ENCODE measurements around the gene CYBA.
"Not testable (repeated sequence)": the region's sequence is repeated elsewhere in the genome, so short reads cannot be mapped to it uniquely, and the experiment has no call there.

CYBA gene

DNA sequence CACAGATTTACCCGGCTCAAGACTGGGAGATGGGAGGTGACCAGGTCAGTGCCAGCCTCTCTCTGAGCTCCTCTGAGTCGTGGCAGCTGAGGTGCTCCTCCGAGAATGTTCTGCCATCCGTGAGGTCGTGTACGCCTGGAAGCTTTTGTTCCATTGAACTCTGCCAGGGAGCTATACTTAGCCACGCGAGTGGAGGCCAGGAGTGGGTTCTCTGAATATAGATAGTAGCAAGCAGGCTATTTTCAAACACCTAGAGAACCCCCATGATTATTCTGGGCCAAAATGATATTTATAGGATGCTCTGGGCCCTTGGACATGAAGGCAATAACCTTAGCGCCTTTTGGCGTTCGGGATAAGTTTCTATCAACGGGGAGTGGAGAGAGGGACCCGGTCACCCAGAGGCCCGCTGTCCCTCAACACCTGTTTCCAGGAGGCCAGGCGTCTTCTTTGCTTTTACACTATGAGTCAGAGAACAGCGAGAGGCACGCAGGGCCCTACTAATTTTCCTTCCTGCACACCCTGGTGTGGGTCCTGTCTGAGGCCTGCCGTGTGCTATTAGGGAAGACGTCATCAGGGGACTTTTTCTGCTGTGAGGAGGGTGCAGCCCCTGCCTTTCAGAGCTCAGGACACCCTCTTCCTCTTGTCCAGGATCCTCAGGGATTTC lies 23.0 kb upstream of the CYBA start:
- no peak for TF ChIP-seq ZNF384 (IDR thresholded peaks at IDR 0.05)
- TF ChIP-seq LEF1 (IDR thresholded peaks at IDR 0.05; ENCODE audit: borderline replicate concordance), result no peak
- no peak for TF ChIP-seq SUZ12 (IDR thresholded peaks at IDR 0.05)
- no peak for TF ChIP-seq CTBP1 (IDR thresholded peaks at IDR 0.05; ENCODE audit: borderline replicate concordance)
- no peak for TF ChIP-seq FOXM1 (IDR thresholded peaks at IDR 0.05; ENCODE audit: borderline replicate concordance)
- DNase-seq (ENCODE audit: extremely low spot score), result no peak
- ChIA-PET POLR2A (interaction anchor here (2.6 kb wide), 1 partner anchor 10 kb away, joined by 15 read pairs; the partner anchor contains the start of gene MVD), CTCF (interaction anchor here (1.1 kb wide), 2 partner anchors 12 to 25 kb away, joined by 3 read pairs; no protein-coding TSS in a partner anchor)

DNA sequence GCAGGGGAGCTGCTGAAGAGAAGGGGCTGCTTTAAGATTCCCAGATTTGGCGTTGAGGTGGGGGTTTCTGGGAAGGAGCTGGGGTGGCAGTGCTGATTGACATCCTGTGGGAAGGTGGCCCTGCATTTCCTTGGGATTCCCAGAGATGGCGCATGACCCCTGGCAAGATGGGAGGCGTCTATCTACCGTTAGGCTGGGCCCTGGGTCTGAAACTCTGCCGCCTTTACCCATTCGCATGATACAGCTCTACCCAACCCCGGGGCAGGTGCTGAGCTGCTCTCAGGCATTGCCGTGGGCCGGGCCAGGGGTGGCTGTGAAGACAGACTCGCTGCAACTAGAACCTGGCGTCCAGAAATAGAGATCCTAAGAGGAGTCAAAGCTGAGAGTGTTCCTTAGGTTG lies 21.9 kb upstream of the CYBA start:
- TF ChIP-seq, protein P1, sequence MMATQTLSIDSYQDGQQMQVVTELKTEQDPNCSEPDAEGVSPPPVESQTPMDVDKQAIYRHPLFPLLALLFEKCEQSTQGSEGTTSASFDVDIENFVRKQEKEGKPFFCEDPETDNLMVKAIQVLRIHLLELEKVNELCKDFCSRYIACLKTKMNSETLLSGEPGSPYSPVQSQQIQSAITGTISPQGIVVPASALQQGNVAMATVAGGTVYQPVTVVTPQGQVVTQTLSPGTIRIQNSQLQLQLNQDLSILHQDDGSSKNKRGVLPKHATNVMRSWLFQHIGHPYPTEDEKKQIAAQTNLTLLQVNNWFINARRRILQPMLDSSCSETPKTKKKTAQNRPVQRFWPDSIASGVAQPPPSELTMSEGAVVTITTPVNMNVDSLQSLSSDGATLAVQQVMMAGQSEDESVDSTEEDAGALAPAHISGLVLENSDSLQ (IDR thresholded peaks at IDR 0.05), result peak; percentile 80
- no peak for TF ChIP-seq CTBP1 (IDR thresholded peaks at IDR 0.05; ENCODE audit: borderline replicate concordance)
- ChIA-PET POLR2A (interaction anchor here (2.6 kb wide), 1 partner anchor 9 kb away, joined by 15 read pairs; the partner anchor contains the start of gene MVD), CTCF (interaction anchor here (1.1 kb wide), 2 partner anchors 13 to 26 kb away, joined by 3 read pairs; no protein-coding TSS in a partner anchor)
- peak; percentile 56 for DNase-seq (ENCODE audit: extremely low spot score)

DNA sequence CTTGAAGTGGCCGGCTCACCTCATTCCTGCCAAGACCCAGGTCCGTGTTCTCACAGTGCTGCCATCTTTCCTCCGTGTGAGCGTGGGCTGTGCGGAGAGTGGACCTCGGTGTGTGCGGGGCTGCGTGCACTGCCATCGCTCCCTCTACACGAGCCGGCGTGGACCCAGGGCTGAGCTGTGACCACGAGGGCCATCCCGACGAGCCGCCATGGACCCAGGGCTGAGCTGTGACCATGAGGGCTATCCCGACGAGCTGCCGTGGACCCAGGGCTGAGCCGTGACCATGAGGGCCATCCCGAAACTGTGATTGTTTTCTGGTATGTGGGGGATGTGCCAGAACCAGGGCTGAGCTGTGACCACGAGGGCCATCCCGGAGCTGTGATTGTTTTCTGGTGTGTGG lies 21.0 kb upstream of the CYBA start:
- no peak for DNase-seq (ENCODE audit: extremely low spot score)
- POLR2A ChIA-PET, result interaction anchor here (1.1 to 2.6 kb wide), 2 partner anchors 8 to 9 kb away, joined by 3 to 15 read pairs; partner anchors contain the start of gene MVD
- CTCF ChIA-PET, result no interaction called here
- TF ChIP-seq L3MBTL2 (conservative IDR thresholded peaks at IDR 0.05) (no peak), LEF1 (IDR thresholded peaks at IDR 0.05; ENCODE audit: borderline replicate concordance) (no peak), SUZ12 (IDR thresholded peaks at IDR 0.05) (no peak), BHLHE40 (IDR thresholded peaks at IDR 0.05; ENCODE audit: borderline replicate concordance) (no peak), FOXA1 (IDR thresholded peaks at IDR 0.05) (no peak), TARDBP (IDR thresholded peaks at IDR 0.05) (no peak), HDGF (IDR thresholded peaks at IDR 0.05; ENCODE audit: borderline replicate concordance) (no peak), SP1 (IDR thresholded peaks at IDR 0.05) (no peak), FOXM1 (IDR thresholded peaks at IDR 0.05; ENCODE audit: borderline replicate concordance) (no peak), CTBP1 (IDR thresholded peaks at IDR 0.05; ENCODE audit: borderline replicate concordance) (no peak), ZNF384 (IDR thresholded peaks at IDR 0.05) (no peak), FOXK2 (IDR thresholded peaks at IDR 0.05) (no peak), NFRKB (IDR thresholded peaks at IDR 0.05) (no peak), ARNT (IDR thresholded peaks at IDR 0.05) (no peak), ELF4 (IDR thresholded peaks at IDR 0.05) (no peak)
- TF ChIP-seq, protein P1 (IDR thresholded peaks at IDR 0.05), result no peak

DNA sequence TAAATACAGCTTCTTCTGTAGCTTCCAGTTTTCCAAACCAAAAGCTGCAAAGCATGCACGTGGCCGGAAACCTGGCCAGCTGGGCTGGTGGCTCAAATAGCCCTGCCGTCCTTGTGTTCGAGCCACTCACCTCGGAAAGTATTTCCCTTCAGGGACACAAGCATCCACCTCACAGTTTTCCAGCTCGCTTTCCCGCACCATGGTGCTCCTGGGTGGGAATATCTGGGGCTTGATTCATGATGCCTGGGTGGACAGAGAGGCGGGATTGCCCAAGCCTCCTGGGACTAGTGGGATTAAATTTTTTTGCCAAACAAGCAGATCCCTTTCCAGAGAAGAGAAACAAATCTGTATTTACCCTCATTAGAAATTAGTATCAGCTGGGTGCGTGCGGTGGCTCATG lies 19.1 kb upstream of the CYBA start:
- ChIA-PET CTCF (no interaction called here), POLR2A (no interaction called here)
- DNase-seq (ENCODE audit: extremely low spot score), result no peak
- TF ChIP-seq LEF1 (IDR thresholded peaks at IDR 0.05; ENCODE audit: borderline replicate concordance) (no peak), ARNT (IDR thresholded peaks at IDR 0.05) (no peak)

DNA sequence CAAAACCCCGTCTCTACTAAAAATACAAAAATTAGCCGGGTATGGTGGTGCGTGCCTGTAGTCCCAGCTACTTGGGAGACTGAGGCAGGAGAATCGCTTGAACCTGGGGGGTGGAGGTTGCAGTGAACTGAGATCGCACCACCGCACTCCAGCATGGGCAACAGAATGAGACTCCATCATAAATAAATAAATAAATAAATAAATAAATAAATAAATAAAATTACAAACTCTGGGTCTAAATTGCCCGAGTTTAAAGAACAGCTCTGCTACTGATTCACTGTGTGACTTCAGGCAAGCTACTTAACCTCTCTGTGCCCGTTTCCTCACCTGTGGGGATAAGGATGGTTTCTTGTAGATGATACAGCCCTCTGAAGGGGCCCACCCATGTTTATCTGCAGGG lies 18.6 kb upstream of the CYBA start:
- POLR2A ChIA-PET; CTCF ChIA-PET; DNase-seq (ENCODE audit: extremely low spot score): not testable (repeated sequence)

DNA sequence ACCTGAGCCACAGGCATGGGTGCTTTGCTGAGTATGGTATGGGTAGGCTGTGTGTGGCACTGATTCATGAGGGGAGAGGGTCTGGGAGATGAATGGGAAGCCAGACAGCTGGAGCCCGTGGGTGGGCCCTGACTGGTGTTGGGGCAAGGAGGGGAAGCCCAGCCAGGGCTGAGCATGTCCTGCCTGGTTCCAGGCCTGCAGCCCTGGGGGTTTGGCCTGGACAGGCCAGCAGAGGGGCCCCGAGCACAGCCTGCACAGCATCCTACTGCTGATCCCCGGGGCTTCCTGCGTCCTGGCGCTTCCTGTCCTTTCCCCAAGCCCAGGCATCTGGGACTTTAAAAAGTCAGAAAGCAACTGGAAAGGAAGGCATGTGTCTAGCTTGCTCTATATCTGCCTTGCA lies 16.6 kb upstream of the CYBA start:
- TF ChIP-seq NFRKB (IDR thresholded peaks at IDR 0.05), result no peak
- TF ChIP-seq FOXM1 (IDR thresholded peaks at IDR 0.05; ENCODE audit: borderline replicate concordance), result no peak
- no peak for TF ChIP-seq SUZ12 (IDR thresholded peaks at IDR 0.05)
- TF ChIP-seq TARDBP (IDR thresholded peaks at IDR 0.05), result no peak
- TF ChIP-seq CTBP1 (IDR thresholded peaks at IDR 0.05; ENCODE audit: borderline replicate concordance), result no peak
- TF ChIP-seq SP1 (IDR thresholded peaks at IDR 0.05), result no peak
- POLR2A ChIA-PET, result no interaction called here

DNA sequence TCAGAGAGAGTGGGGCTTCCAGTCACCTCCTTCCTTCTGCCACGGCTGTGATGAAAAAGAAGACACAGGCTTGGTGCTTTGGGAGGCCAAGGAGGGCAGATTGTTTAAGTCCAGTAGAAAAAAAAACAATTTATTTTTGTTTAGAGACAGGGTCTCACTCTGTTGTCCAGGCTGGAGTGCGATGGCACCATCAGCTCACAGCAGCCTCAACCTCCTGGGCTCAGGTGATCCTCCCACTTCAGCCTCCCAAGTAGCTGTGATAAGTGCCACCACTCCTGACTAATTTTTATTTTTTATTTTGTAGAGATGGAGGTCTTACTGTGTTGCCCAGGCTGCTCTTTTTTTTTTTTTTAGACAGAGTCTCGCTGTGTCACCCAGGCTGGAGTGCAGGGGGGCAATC lies 14.7 kb upstream of the CYBA start:
- ChIA-PET POLR2A (no interaction called here), CTCF (no interaction called here)
- no peak for DNase-seq (ENCODE audit: extremely low spot score)
- TF ChIP-seq SP1 (IDR thresholded peaks at IDR 0.05), result no peak
- no peak for TF ChIP-seq HDGF (IDR thresholded peaks at IDR 0.05; ENCODE audit: borderline replicate concordance)
- no peak for TF ChIP-seq CTBP1 (IDR thresholded peaks at IDR 0.05; ENCODE audit: borderline replicate concordance)
- TF ChIP-seq, protein P1 (IDR thresholded peaks at IDR 0.05), result no peak
- no peak for TF ChIP-seq LEF1 (IDR thresholded peaks at IDR 0.05; ENCODE audit: borderline replicate concordance)
- no peak for TF ChIP-seq FOXK2 (IDR thresholded peaks at IDR 0.05)
- TF ChIP-seq L3MBTL2 (conservative IDR thresholded peaks at IDR 0.05), result no peak
- no peak for TF ChIP-seq SUZ12 (IDR thresholded peaks at IDR 0.05)
- no peak for TF ChIP-seq BHLHE40 (IDR thresholded peaks at IDR 0.05; ENCODE audit: borderline replicate concordance)
- TF ChIP-seq ELF4 (IDR thresholded peaks at IDR 0.05), result no peak
- no peak for TF ChIP-seq FOXA1 (IDR thresholded peaks at IDR 0.05)
- no peak for TF ChIP-seq ARNT (IDR thresholded peaks at IDR 0.05)
- no peak for TF ChIP-seq NFRKB (IDR thresholded peaks at IDR 0.05)
- no peak for TF ChIP-seq FOXM1 (IDR thresholded peaks at IDR 0.05; ENCODE audit: borderline replicate concordance)
- TF ChIP-seq TARDBP (IDR thresholded peaks at IDR 0.05), result no peak
- no peak for TF ChIP-seq ZNF384 (IDR thresholded peaks at IDR 0.05)

More for the DNA sequence above, 16.6 kb upstream of the CYBA start:
- CTCF ChIA-PET, result interaction anchor here (0.6 kb wide), 1 partner anchor 10 kb away, joined by 4 read pairs; no protein-coding TSS in a partner anchor
- no peak for DNase-seq (ENCODE audit: extremely low spot score)

Measured in HEK293T (cell line).